Measurements from ENCODE around the gene TNFRSF12A.

DNA sequence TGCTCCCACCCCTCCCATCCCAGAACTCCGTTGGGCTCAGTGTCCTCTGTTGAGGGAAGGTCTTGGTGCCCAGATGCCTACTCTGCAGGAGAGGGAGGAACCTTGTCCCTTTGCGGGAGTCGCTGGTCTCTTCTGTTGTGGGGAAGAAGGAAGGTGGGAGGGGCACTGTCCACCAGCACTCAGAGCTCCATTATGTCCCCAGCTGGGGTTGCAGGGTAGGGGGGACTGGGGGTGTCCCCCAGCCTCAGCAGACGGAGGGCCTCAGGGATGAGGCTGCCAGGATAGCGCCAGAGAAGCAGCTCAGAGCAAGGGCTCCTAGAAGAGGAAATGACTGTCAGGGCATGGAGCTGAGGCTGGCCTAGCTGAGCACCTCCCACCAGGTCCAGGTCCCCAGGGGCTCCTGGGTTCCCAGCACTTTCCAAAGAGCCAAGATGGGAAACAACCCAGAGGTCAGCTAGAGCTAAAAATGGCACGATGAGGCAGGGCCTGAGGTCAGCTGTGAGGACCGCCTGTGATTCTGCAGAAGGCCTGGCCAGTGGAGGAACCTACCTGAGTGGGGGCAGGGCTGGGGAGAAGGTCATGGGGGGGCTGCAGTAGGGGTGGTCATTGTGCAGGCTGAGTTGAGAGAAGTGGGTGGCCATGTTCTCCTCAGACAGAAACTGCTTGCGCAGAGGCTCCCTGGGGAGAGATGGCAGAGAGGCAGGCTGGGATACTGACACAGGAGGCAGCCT lies 2.7 kb downstream of the TNFRSF12A start:
- no peak for TF ChIP-seq EZH2 (IDR thresholded peaks at IDR 0.05)
- TF ChIP-seq, protein P1, sequence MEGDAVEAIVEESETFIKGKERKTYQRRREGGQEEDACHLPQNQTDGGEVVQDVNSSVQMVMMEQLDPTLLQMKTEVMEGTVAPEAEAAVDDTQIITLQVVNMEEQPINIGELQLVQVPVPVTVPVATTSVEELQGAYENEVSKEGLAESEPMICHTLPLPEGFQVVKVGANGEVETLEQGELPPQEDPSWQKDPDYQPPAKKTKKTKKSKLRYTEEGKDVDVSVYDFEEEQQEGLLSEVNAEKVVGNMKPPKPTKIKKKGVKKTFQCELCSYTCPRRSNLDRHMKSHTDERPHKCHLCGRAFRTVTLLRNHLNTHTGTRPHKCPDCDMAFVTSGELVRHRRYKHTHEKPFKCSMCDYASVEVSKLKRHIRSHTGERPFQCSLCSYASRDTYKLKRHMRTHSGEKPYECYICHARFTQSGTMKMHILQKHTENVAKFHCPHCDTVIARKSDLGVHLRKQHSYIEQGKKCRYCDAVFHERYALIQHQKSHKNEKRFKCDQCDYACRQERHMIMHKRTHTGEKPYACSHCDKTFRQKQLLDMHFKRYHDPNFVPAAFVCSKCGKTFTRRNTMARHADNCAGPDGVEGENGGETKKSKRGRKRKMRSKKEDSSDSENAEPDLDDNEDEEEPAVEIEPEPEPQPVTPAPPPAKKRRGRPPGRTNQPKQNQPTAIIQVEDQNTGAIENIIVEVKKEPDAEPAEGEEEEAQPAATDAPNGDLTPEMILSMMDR (IDR thresholded peaks at IDR 0.05) = no peak
- TF ChIP-seq EZH2phosphoT487 (IDR thresholded peaks at IDR 0.05) = no peak
